SU-DHL-6 (cell line): Measurements from ENCODE around the gene PBRM1.
"Not testable (repeated sequence)": the region's sequence is repeated elsewhere in the genome, so short reads cannot be mapped to it uniquely, and the experiment has no call there.

Experiments used
- H2AFZ ChIP-seq: fragments of 200-600 bp; sonication (generic); 2 replicates; pipeline ENCODE4 v1.6.1; 2014; ENCODE audit warnings: low read depth, mild to moderate bottlenecking, moderate library complexity, mixed read lengths, antibody characterized with exemption, low read length; ENCODE audit not compliant: severe bottlenecking
- H3F3A ChIP-seq: fragments of 200-600 bp; shearing (Covaris generic); 2 replicates; pipeline ENCODE4 v1.6.0; 2016; ENCODE audit warnings: antibody characterized with exemption, mild to moderate bottlenecking; ENCODE audit not compliant: insufficient read depth
- H3K27ac ChIP-seq: fragments of 200-600 bp; sonication (generic); 2 replicates; pipeline ENCODE4 v1.5.1; 2016; ENCODE audit warnings: low read depth, mild to moderate bottlenecking, low read length, moderate library complexity, mixed read lengths
- H3K27me3 ChIP-seq: fragments of 200-600 bp; sonication (generic), shearing (Covaris generic); 2 replicates; pipeline ENCODE4 v1.6.0; 2014; ENCODE audit warnings: mild to moderate bottlenecking, low read length
- H3K36me3 ChIP-seq: fragments of 200-600 bp; sonication (generic); 2 replicates; pipeline ENCODE4 v1.6.1; 2014; ENCODE audit warnings: mild to moderate bottlenecking, low read length, mixed read lengths
- H3K4me2 ChIP-seq: fragments of 300-600, 200-600 bp; shearing (Covaris generic), sonication (generic); 2 replicates; pipeline ENCODE4 v1.6.0; 2014; ENCODE audit warnings: low read length, low read depth, mild to moderate bottlenecking; ENCODE audit not compliant: poor library complexity, severe bottlenecking
- H3K4me3 ChIP-seq: fragments of 200-600 bp; sonication (generic); 2 replicates; pipeline ENCODE4 v1.5.1; 2014; ENCODE audit warnings: antibody characterized with exemption, low read length, mild to moderate bottlenecking, mixed read lengths; ENCODE audit not compliant: insufficient read depth, poor library complexity, severe bottlenecking
- H3K79me2 ChIP-seq: fragments of 200-600 bp; sonication (generic); 2 replicates; pipeline ENCODE4 v1.6.1; 2014; ENCODE audit warnings: mild to moderate bottlenecking, low read length, moderate library complexity; ENCODE audit not compliant: insufficient read depth
- H3K9ac ChIP-seq: fragments of 200-600 bp; sonication (generic); 2 replicates; pipeline ENCODE4 v1.7.0; 2014; ENCODE audit warnings: mild to moderate bottlenecking, low read length
- H3K9me2 ChIP-seq: fragments of 200-600 bp; sonication (generic); replicated peaks from 2 replicates; pipeline ENCODE4 v1.6.1; 2014; ENCODE audit warnings: low read length; ENCODE audit not compliant: insufficient read depth
- H3K9me3 ChIP-seq: fragments of 200-600 bp; sonication (generic); 2 replicates; pipeline ENCODE4 v1.6.1; 2014; ENCODE audit warnings: low read length, mixed read lengths; ENCODE audit not compliant: insufficient read depth
- H4K20me1 ChIP-seq: fragments of 200-600 bp; sonication (generic); 2 replicates; pipeline ENCODE4 v1.6.1; 2014; ENCODE audit warnings: low read depth, mild to moderate bottlenecking, antibody characterized with exemption, low read length, moderate library complexity, mixed read lengths
- CTCF ChIP-seq: fragments of 200-600 bp; sonication (generic); IDR thresholded peaks from one replicate; pipeline ENCODE4 v1.5.1; 2017; ENCODE audit warnings: antibody characterized with exemption, mild to moderate bottlenecking, low read length, moderate library complexity; ENCODE audit not compliant: insufficient read depth, poor library complexity, severe bottlenecking
- EZH2phosphoT487 ChIP-seq: fragments of 200-600 bp; sonication (generic), shearing (Covaris generic); conservative IDR thresholded peaks from 2 replicates; pipeline ENCODE4 v1.6.1; 2018; ENCODE audit warnings: mild to moderate bottlenecking, antibody characterized with exemption, low read length, moderate library complexity, mixed read lengths

The PBRM1 gene

GRCh38 chr3:52527732-52528585 lies 157.8 kb downstream of the PBRM1 start:
- Histone ChIP-seq H3K79me2 (peaks cover 36% of the 10 kb centered on the region), H4K20me1 (peaks cover 9% of the 10 kb centered on the region; the same call in 1 of the 2 replicates), H3F3A (no peaks in the 10 kb centered on the region), H3K9me3 (no peaks in the 10 kb centered on the region), H2AFZ (no peak overlapping the region), H3K4me3 (no peak overlapping the region), H3K4me2 (no peak overlapping the region), H3K9ac (no peak overlapping the region), H3K9me2 (no peaks in the 10 kb centered on the region), H3K27ac (no peak overlapping the region), H3K27me3 (no peaks in the 10 kb centered on the region), H3K36me3 (peaks cover 4% of the 10 kb centered on the region; the same call in 1 of the 2 replicates)
- TF ChIP-seq CTCF (no peak), EZH2phosphoT487 (no peak)

GRCh38 chr3:52527039-52527731 lies 158.5 kb downstream of the PBRM1 start:
- Histone ChIP-seq H3K9me3 (no peaks in the 10 kb centered on the region), H3K9ac (no peak overlapping the region), H2AFZ (no peak overlapping the region), H3F3A (no peaks in the 10 kb centered on the region), H3K9me2 (no peaks in the 10 kb centered on the region), H3K4me2 (no peak overlapping the region), H3K4me3 (no peak overlapping the region), H4K20me1 (peaks cover 4% of the 10 kb centered on the region; the same call in 1 of the 2 replicates), H3K27me3 (no peaks in the 10 kb centered on the region), H3K36me3 (peaks cover 4% of the 10 kb centered on the region; the same call in 1 of the 2 replicates), H3K79me2 (peaks cover 28% of the 10 kb centered on the region), H3K27ac (no peak overlapping the region)
- TF ChIP-seq EZH2phosphoT487, result no peak
- TF ChIP-seq CTCF, result no peak

GRCh38 chr3:52526671-52527038 lies 159.1 kb downstream of the PBRM1 start:
- H4K20me1 ChIP-seq, H3K9me2 ChIP-seq, H3K4me3 ChIP-seq, H3K27me3 ChIP-seq, H3K36me3 ChIP-seq, H3K9me3 ChIP-seq, H2AFZ ChIP-seq, H3K4me2 ChIP-seq, H3K9ac ChIP-seq, H3K27ac ChIP-seq, H3F3A ChIP-seq: not testable (repeated sequence)
- peaks cover 23% of the 10 kb centered on the region for H3K79me2 ChIP-seq
